K562 (cell line): ENCODE data around the gene SLC35F2. TPM values are rescaled to one million over a fixed set of nuclear protein-coding genes. Genes with fewer than 3 reads are reported as not detected.

ENCODE experiments used
- ATAC-seq: fragments of 200-7000 bp; cut with Tn5 transposase; 3 replicates; pipeline ENCODE4 v1.9.1; 2020; ENCODE audit warnings: moderate library complexity
- BruUV-seq: library from RNA; stranded (reverse); fragments of 400-500 nt; replicated peaks from 2 replicates; lab custom pipeline; 2021; lab: Mats Ljungman, UMichigan
- CTCF ChIA-PET: fragments of 300-600 bp; formaldehyde crosslinking; extraction: SDS; loops from one replicate; lab custom pipeline; 2021; ENCODE audit warnings: low intra/inter-chr PET ratio; lab: Yijun Ruan, JAX
- POLR2A ChIA-PET: fragments of 300-600, 350-650 bp; sonication (Branson Sonifier 250); formaldehyde crosslinking; extraction: SDS; loops from one replicate; lab custom pipeline; 2021; ENCODE audit warnings: antibody characterized with exemption, inconsistent platforms; lab: Yijun Ruan, JAX
- DNase-seq, 4 experiments: peaks; one replicate each; pipeline versions ENCODE4 v3.0.0 to v3.0.0-alpha.2; 2011 to 2018; ENCODE audit warnings: low spot score in 3 of 4, mixed read lengths in 3 of 4; ENCODE audit errors: extremely low read depth in 1 of 4
- FAIRE-seq: peaks from 2 replicates; lab custom pipeline; 2011; peaks lifted over from hg19 to GRCh38; lab: Jason Lieb, UNC
- H2AFZ ChIP-seq: 2 replicates; pipeline ENCODE4 v1.6.0; 2011; ENCODE audit warnings: low read depth, low read length, control low read depth, inconsistent platforms
- H3K27ac ChIP-seq: fragments of 200-600 bp; 3 replicates; pipeline ENCODE4 v1.8.0; 2011; ENCODE audit warnings: low read depth, mild to moderate bottlenecking, control low read depth, inconsistent platforms, low read length, moderate library complexity, mixed read lengths; ENCODE audit errors: extremely low read depth
- H3K27me3 ChIP-seq, 2 experiments: fragments of 300-600 bp in 1 of 2; 2 replicates in 1 of 2; 3 replicates in 1 of 2; pipeline versions ENCODE4 v1.6.0 to v1.8.0; 2011; ENCODE audit warnings: inconsistent platforms in 2 of 2, low read length in 2 of 2, mild to moderate bottlenecking in 1 of 2, mixed read lengths in 1 of 2, moderate library complexity in 1 of 2; ENCODE audit not compliant: control insufficient read depth in 2 of 2, insufficient read depth in 2 of 2
- H3K36me3 ChIP-seq: fragments of 300-600 bp; 3 replicates; pipeline ENCODE4 v1.8.0; 2011; ENCODE audit warnings: mild to moderate bottlenecking, low read length, inconsistent platforms; ENCODE audit not compliant: control insufficient read depth, insufficient read depth
- H3K4me1 ChIP-seq, 2 experiments: fragments of 200-600 bp in 1 of 2; replicated peaks in 1 of 2; 2 replicates in 1 of 2; 3 replicates in 1 of 2; pipeline versions ENCODE4 v1.5.1 to v1.8.0; 2011; ENCODE audit warnings: inconsistent platforms in 2 of 2, low read length in 2 of 2, mild to moderate bottlenecking in 1 of 2, mixed read lengths in 1 of 2, moderate library complexity in 1 of 2; ENCODE audit not compliant: control insufficient read depth in 2 of 2, insufficient read depth in 2 of 2
- H3K4me2 ChIP-seq: 2 replicates; pipeline ENCODE4 v1.6.1; 2011; ENCODE audit warnings: low read length, control low read depth, inconsistent platforms, mixed read lengths; ENCODE audit not compliant: insufficient read depth
- H3K4me3 ChIP-seq: fragments of 200-600 bp; sonication (generic), shearing (Covaris generic); 2 replicates; pipeline ENCODE4 v1.5.1; 2016; ENCODE audit warnings: control low read depth, inconsistent platforms
- H3K79me2 ChIP-seq: fragments of 200-600 bp; 3 replicates; pipeline ENCODE4 v1.8.0; 2011; ENCODE audit warnings: low read length, inconsistent platforms; ENCODE audit not compliant: control insufficient read depth, insufficient read depth
- H3K9ac ChIP-seq, 2 experiments: 2 replicates each; pipeline versions ENCODE4 v1.6.0 to v1.6.1; 2011; ENCODE audit warnings: low read depth in 2 of 2, low read length in 2 of 2, control low read depth in 1 of 2, inconsistent platforms in 1 of 2, mild to moderate bottlenecking in 1 of 2, mixed read lengths in 1 of 2; ENCODE audit not compliant: insufficient read depth in 1 of 2
- H3K9me1 ChIP-seq: one replicate; pipeline ENCODE4 v1.6.0; 2011; ENCODE audit warnings: inconsistent platforms, mild to moderate bottlenecking, low read length, moderate library complexity; ENCODE audit not compliant: control insufficient read depth, insufficient read depth
- H3K9me3 ChIP-seq: replicated peaks from 2 replicates; pipeline ENCODE4 v1.5.1; 2011; ENCODE audit warnings: low read depth, low read length, inconsistent platforms; ENCODE audit not compliant: control insufficient read depth, insufficient read depth
- H4K20me1 ChIP-seq: replicated peaks from 2 replicates; pipeline ENCODE4 v1.6.1; 2011; ENCODE audit warnings: low read length, inconsistent platforms, mixed read lengths; ENCODE audit not compliant: control insufficient read depth, insufficient read depth
- E2F1 ChIP-seq: sonication (generic); formaldehyde crosslinking; IDR thresholded peaks from 2 replicates; pipeline ENCODE4 v1.8.1; 2023; ENCODE audit warnings: mild to moderate bottlenecking, missing genetic modification reagents, moderate library complexity
- HMBOX1 ChIP-seq: sonication (generic); IDR thresholded peaks from 2 replicates; pipeline ENCODE4 v1.6.1; 2016
- KDM1A ChIP-seq, 2 experiments: fragments of 450-650 bp; IDR thresholded peaks; 2 replicates each; pipeline ENCODE4 v1.6.1; 2016; ENCODE audit warnings: mild to moderate bottlenecking in 2 of 2
- NELFE ChIP-seq: IDR thresholded peaks from 2 replicates; pipeline ENCODE4 v1.6.1; 2011; ENCODE audit warnings: mild to moderate bottlenecking; ENCODE audit not compliant: insufficient read depth, insufficient read length
- PHB ChIP-seq: fragments of 250-450 bp; sonication (Bioruptor Pico); IDR thresholded peaks from 2 replicates; pipeline ENCODE4 v1.5.0; 2021
- RBM22 ChIP-seq: fragments of 200-400 bp; formaldehyde crosslinking; IDR thresholded peaks from 2 replicates; pipeline ENCODE4 v1.6.1; 2018; ENCODE audit warnings: low read length, low read depth; ENCODE audit not compliant: poor library complexity, severe bottlenecking
- RBM34 ChIP-seq: fragments of 200-400 bp; formaldehyde crosslinking; IDR thresholded peaks from 2 replicates; pipeline ENCODE4 v1.6.1; 2018; ENCODE audit warnings: low read length, borderline replicate concordance; ENCODE audit not compliant: insufficient read depth
- SIRT6 ChIP-seq: IDR thresholded peaks from one replicate; pipeline ENCODE4 v1.6.1; 2012; ENCODE audit warnings: low read depth, mild to moderate bottlenecking, control low read depth, inconsistent platforms, low read length, moderate library complexity
- WGBS: fragments of 100-300 bp; shearing (Covaris generic); methylation state at CpG from one replicate; pipeline ENCODE4 v1.1.6; 2016; ENCODE audit warnings: low coverage, mixed read lengths; ENCODE audit not compliant: insufficient coverage; ENCODE audit errors: missing lambda C conversion rate; 5-methylcytosine and 5-hydroxymethylcytosine counted together
- in situ Hi-C: fragments of 300-500 bp; cut with MboI; formaldehyde crosslinking; loops from 4 replicates; pipeline ENCODE4 v1.15.0; 2018; ENCODE audit warnings: inconsistent platforms, mixed read lengths
- intact Hi-C: fragments of 100-400 bp; cut with micrococcal nuclease; formaldehyde crosslinking; loops from 2 replicates; pipeline ENCODE4 v1.14.2; 2022
- polyA plus RNA-seq, 8 experiments: library from polyadenylated mRNA; depleted of rRNA in 4 of 8; stranded (reverse) in 5 of 8; unstranded in 3 of 8; fragments of >200 nt; fragmentation: Nextera tagmentation in 2 of 8; fragmentation: Illumina TruSeq in 1 of 8; extraction: Ambion mirVana in 2 of 8; extraction: Trizol in 1 of 8; gene quantifications; 2 replicates each; pipeline versions ENCODE4 v1.2.1 to v1.2.3, GENCODE V29; 2011 to 2014; ENCODE audit warnings: inconsistent platforms in 1 of 8, missing spikeins in 1 of 8
- total RNA-seq, 7 experiments: library from RNA; depleted of rRNA in 6 of 7; stranded (reverse); fragments of >200 nt in 6 of 7; fragmentation: Illumina TruSeq in 2 of 7; extraction: Trizol in 2 of 7; gene quantifications; 2 replicates each; pipeline versions ENCODE4 v1.2.1 to v1.2.3, GENCODE V29; 2011 to 2021; ENCODE audit warnings: low replicate concordance in 1 of 7
- TF ChIP-seq, protein P1 (sequence below): fragments of 450-650 bp; IDR thresholded peaks from 2 replicates; pipeline ENCODE4 v1.6.1; 2016; ENCODE audit warnings: mild to moderate bottlenecking, moderate library complexity

The SLC35F2 gene
- total and polyA plus RNA-seq, 9 of the 15 experiments (the other 6 are each of a cell fraction or from before 2014, with no cell fraction given): 28.6 to 63.9 (median 53.4) TPM

- peaks cover 10 to 15% of the 10 kb centered on the region in 2 experiments; a peak in 4 of 5 replicates for H3K4me1 ChIP-seq
- WGBS: 32% methylated on average over 2 of the region's 2 CpGs
- H3K4me3 ChIP-seq: no peak overlapping the region
- intact Hi-C loops (no loop called here), in situ Hi-C loops (no loop called here)
- BruUV-seq: no TSS peak
- no peaks in the 10 kb centered on the region for H3K9me1 ChIP-seq
- H3K36me3 ChIP-seq: peaks cover 9% of the 10 kb centered on the region; the same call in 1 of the 3 replicates
- H4K20me1 ChIP-seq: 0 out of 2 replicates have a peak, but pooled peaks cover 3% of the 10 kb centered on the region
- peak; percentile 8; the same call in 2 of the 3 replicates for ATAC-seq
- POLR2A ChIA-PET: interaction anchor here (0.6 to 1.3 kb wide), 4 partner anchors 8 to 19 kb away, joined by 3 to 6 read pairs (median 3); partner anchors contain the start of gene SLC35F2
- H3K4me2 ChIP-seq: 0 out of 2 replicates have a peak overlapping the region, but pooled peaks have one; percentile 10
- no peak for FAIRE-seq
- no peaks in the 10 kb centered on the region for H3K9me3 ChIP-seq
- CTCF ChIA-PET: no interaction called here
- H2AFZ ChIP-seq: 0 out of 2 replicates have a peak overlapping the region, but pooled peaks have one; percentile 63
- no peaks in the 10 kb centered on the region for H3K27me3 ChIP-seq
- no peak for DNase-seq
- H3K79me2 ChIP-seq: peaks cover 85% of the 10 kb centered on the region
- peak overlapping the region in 1 of 2 experiments; percentile 21; a peak in 1 of 4 replicates for H3K9ac ChIP-seq
- peak overlapping the region; percentile 85 for H3K27ac ChIP-seq
- TF ChIP-seq HMBOX1: no peak
- TF ChIP-seq, protein P1, sequence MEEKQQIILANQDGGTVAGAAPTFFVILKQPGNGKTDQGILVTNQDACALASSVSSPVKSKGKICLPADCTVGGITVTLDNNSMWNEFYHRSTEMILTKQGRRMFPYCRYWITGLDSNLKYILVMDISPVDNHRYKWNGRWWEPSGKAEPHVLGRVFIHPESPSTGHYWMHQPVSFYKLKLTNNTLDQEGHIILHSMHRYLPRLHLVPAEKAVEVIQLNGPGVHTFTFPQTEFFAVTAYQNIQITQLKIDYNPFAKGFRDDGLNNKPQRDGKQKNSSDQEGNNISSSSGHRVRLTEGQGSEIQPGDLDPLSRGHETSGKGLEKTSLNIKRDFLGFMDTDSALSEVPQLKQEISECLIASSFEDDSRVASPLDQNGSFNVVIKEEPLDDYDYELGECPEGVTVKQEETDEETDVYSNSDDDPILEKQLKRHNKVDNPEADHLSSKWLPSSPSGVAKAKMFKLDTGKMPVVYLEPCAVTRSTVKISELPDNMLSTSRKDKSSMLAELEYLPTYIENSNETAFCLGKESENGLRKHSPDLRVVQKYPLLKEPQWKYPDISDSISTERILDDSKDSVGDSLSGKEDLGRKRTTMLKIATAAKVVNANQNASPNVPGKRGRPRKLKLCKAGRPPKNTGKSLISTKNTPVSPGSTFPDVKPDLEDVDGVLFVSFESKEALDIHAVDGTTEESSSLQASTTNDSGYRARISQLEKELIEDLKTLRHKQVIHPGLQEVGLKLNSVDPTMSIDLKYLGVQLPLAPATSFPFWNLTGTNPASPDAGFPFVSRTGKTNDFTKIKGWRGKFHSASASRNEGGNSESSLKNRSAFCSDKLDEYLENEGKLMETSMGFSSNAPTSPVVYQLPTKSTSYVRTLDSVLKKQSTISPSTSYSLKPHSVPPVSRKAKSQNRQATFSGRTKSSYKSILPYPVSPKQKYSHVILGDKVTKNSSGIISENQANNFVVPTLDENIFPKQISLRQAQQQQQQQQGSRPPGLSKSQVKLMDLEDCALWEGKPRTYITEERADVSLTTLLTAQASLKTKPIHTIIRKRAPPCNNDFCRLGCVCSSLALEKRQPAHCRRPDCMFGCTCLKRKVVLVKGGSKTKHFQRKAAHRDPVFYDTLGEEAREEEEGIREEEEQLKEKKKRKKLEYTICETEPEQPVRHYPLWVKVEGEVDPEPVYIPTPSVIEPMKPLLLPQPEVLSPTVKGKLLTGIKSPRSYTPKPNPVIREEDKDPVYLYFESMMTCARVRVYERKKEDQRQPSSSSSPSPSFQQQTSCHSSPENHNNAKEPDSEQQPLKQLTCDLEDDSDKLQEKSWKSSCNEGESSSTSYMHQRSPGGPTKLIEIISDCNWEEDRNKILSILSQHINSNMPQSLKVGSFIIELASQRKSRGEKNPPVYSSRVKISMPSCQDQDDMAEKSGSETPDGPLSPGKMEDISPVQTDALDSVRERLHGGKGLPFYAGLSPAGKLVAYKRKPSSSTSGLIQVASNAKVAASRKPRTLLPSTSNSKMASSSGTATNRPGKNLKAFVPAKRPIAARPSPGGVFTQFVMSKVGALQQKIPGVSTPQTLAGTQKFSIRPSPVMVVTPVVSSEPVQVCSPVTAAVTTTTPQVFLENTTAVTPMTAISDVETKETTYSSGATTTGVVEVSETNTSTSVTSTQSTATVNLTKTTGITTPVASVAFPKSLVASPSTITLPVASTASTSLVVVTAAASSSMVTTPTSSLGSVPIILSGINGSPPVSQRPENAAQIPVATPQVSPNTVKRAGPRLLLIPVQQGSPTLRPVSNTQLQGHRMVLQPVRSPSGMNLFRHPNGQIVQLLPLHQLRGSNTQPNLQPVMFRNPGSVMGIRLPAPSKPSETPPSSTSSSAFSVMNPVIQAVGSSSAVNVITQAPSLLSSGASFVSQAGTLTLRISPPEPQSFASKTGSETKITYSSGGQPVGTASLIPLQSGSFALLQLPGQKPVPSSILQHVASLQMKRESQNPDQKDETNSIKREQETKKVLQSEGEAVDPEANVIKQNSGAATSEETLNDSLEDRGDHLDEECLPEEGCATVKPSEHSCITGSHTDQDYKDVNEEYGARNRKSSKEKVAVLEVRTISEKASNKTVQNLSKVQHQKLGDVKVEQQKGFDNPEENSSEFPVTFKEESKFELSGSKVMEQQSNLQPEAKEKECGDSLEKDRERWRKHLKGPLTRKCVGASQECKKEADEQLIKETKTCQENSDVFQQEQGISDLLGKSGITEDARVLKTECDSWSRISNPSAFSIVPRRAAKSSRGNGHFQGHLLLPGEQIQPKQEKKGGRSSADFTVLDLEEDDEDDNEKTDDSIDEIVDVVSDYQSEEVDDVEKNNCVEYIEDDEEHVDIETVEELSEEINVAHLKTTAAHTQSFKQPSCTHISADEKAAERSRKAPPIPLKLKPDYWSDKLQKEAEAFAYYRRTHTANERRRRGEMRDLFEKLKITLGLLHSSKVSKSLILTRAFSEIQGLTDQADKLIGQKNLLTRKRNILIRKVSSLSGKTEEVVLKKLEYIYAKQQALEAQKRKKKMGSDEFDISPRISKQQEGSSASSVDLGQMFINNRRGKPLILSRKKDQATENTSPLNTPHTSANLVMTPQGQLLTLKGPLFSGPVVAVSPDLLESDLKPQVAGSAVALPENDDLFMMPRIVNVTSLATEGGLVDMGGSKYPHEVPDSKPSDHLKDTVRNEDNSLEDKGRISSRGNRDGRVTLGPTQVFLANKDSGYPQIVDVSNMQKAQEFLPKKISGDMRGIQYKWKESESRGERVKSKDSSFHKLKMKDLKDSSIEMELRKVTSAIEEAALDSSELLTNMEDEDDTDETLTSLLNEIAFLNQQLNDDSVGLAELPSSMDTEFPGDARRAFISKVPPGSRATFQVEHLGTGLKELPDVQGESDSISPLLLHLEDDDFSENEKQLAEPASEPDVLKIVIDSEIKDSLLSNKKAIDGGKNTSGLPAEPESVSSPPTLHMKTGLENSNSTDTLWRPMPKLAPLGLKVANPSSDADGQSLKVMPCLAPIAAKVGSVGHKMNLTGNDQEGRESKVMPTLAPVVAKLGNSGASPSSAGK: no peak
- no peak for TF ChIP-seq RBM34
- TF ChIP-seq NELFE: no peak
- no peak for TF ChIP-seq SIRT6
- no peak for TF ChIP-seq E2F1 (CRISPR knock-in tag)
- no peak for TF ChIP-seq KDM1A (IDR thresholded peaks at IDR 0.05)
- no peak for TF ChIP-seq PHB (CRISPR knock-in tag)
- no peak for TF ChIP-seq RBM22
Observed at GRCh38 chr11:107840129-107840484, 18.5 kb downstream of the SLC35F2 start.
